ENCODE data around the gene OFD1. TPM values are rescaled to one million over a fixed set of nuclear protein-coding genes. Genes with fewer than 3 reads are reported as not detected.

OFD1 gene, protein sequence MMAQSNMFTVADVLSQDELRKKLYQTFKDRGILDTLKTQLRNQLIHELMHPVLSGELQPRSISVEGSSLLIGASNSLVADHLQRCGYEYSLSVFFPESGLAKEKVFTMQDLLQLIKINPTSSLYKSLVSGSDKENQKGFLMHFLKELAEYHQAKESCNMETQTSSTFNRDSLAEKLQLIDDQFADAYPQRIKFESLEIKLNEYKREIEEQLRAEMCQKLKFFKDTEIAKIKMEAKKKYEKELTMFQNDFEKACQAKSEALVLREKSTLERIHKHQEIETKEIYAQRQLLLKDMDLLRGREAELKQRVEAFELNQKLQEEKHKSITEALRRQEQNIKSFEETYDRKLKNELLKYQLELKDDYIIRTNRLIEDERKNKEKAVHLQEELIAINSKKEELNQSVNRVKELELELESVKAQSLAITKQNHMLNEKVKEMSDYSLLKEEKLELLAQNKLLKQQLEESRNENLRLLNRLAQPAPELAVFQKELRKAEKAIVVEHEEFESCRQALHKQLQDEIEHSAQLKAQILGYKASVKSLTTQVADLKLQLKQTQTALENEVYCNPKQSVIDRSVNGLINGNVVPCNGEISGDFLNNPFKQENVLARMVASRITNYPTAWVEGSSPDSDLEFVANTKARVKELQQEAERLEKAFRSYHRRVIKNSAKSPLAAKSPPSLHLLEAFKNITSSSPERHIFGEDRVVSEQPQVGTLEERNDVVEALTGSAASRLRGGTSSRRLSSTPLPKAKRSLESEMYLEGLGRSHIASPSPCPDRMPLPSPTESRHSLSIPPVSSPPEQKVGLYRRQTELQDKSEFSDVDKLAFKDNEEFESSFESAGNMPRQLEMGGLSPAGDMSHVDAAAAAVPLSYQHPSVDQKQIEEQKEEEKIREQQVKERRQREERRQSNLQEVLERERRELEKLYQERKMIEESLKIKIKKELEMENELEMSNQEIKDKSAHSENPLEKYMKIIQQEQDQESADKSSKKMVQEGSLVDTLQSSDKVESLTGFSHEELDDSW
- total RNA-seq (2014; rRNA removed; shearing (Covaris generic)): 10.2 and 14.7 TPM in 2 replicates

DNA sequence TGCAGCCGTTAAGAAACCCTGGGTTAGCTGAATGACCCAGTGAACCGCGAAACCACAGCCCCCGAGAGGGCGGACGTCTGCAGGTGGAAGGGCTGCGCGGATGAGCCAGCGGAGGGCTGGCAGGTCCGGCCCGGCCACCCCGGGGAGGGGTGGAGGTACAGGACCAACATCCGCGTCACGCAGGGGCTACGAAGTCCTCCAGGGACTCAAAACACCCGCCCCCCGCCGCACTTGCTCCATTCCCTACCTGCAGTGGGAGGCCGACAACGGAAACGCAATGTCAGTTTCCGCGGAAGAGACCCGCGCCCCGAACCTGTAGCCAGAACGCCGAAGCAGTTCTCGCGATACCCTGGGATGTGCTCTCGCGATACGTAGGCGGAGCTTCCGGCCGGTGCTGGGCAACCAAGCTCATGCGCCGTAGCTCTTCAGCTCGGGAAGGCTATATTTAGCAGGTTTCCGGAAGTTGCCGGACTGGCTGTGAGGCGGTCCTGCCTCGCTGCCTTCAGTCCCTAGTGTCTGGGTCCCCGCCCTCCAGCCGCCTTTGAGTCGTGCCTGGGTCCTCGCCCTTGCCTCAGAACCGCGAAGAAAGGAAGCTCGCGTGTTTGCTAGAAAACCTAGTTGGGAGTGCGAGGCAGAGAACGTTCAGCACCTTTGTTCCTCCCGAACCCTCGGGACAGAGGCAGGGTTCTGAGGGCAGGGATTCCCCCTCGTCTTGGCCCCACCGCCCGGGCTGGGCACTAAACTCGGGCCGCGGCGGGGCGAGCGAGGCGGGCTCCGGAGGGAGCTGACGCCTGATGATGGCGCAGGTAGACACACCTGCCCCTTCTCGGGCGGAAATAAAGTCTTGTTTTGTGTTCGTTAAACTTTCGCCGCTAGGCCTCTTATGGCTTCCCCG, at the start of gene OFD1, which contains the start of gene TRAPPC2:
OFD1 (plus strand) TSS at position 471 of the 895 bp plus-strand sequence; CDS start at position 795, 324 bp downstream.
TRAPPC2 (minus strand) TSS at position 343 of the 895 bp plus-strand sequence. CDS start 14,657 bp downstream, outside the sequence.
- DNase-seq (ENCODE audit: low spot score): peak; percentile 95

DNA sequence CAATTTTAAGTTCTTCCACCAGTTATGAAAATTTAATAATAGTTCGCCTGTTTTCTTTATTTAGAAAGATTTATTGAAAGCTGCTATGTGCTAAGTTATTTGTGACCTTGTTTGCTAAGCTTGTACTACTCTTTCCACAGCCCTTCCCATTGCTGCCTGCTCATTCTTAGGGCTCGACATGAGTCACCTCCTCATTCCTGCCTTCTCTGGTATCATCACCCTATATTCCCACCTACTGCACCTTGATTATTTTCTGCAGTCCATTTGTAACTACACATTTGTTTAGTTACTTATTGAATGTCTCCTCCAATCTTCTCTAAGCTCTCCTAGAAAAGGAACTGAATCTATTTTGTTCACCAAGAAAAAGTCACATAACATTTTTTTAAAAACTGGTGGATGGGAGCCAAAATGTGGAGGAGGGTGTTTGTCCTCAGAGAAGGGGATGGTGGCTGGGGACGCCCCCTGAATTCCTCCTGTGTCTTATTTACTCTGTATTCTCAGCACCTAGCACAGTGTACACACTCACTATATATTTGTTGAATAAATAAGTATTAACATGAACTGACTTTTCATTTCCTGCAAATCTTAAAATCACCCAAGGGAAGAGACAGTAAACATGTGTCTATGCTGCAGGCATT, 49.3 kb upstream of the OFD1 start:
- DNase-seq (ENCODE audit: low spot score): no peak

DNA sequence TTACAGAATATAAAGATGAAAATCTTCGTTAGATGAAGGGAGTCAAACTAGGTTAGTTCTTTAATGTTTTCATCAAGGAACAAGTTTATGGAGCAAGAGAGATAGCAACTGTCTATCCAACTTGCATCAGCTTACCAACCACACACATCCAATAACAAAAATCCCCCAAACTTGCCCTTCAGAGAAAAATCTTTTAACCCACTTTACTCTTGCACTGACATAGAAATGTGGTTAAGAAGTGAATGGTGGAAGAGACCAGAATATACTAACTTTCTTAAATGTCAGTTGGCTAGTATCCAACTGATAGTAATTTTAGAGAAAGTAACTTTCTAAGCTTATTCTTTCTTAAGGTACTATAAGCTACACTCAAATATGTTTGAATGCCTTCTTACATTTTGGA, 47.3 kb upstream of the OFD1 start:
- DNase-seq (ENCODE audit: low spot score): no peak

DNA sequence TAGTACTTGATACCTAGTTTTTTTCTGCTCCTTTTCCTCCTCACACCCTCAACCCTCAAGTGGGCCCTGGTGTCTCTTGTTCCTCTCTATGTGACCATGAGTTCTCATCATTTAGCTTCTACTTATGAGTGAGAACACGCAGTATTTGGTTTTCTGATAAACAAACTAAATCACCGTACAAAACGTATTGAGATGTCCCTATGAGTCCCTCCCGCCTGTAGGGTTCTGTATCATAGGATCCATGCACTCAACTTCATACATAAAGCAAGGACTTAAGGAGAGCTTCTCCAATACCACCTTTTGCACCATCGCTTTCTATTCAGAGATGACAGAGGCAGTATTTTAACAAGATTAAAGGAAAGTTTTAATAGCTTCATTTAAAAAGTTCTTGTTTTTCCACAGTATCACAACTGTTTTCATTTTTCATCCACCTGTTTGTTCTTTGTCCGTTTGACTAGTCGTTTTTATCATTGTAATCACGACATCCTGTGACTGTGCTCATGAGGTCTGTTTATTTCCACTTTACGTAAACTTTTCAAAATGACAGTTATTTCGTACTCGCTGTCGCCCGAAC, 46.1 kb upstream of the OFD1 start:
- DNase-seq (ENCODE audit: low spot score): no peak

DNA sequence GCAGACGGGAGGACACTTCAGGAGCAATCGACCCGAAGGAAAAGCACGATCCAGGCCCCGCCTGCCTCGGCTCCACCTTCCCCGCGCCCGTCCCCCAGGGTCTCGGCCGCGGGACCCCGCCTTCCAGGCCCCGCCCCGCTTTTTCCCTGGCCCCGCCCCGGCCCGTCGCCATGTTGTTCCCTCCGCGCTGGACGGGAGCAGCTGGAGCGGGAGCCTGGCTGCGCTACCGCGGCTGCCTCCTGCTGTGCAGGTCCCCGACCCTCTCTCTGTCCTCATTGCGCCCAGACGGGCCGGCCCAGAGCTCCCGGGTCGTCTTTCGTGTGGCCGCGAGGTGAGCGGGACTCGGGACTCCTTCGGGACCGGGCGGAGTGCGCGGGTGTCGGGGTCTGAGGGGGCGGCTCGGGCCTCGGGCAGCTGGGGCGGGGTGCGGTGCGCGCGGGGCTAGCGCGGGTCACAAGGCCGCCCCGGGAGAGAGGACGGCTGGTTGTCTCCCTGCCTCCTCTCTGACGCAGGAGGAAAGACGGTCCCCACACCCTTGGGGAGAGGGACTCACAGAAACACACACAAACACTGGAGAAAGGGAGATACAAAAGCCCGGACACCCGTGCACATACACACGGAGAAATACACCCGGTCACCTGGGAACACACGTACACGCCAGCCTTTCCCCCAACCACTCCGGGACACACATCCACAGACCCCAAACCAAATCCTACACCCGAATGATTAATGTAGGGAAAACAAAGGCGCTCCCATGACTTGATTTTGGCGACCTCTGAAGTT, 45.4 kb upstream of the OFD1 start, which contains the start of gene RAB9A:
RAB9A (plus strand) TSS at position 171 of the 783 bp plus-strand sequence. CDS start 19,619 bp downstream, outside the sequence.
- peak; percentile 57 for DNase-seq (ENCODE audit: low spot score)

DNA sequence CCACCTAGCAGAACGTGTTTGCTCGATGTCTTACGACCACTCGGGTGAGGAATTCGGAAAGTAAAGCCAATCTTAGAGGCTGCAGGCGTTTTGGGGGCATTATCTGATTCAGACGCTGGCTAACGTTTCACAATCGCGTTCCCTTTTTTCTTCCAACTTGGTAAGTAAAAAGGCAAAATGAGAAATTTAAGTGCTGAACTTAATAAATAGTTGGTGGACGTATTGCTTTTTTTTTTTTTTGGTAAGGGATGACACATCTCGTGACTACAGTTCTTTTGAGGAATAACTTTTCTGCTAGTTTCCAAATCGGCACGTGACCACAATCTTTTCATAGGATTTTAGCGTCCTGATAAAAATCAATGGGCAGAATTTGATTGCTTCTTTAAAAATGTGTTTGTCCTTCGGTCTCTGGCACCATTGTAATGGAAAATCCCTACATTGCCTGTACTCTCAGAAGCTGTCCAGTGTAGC, 44.8 kb upstream of the OFD1 start:
- DNase-seq (ENCODE audit: low spot score): no peak

DNA sequence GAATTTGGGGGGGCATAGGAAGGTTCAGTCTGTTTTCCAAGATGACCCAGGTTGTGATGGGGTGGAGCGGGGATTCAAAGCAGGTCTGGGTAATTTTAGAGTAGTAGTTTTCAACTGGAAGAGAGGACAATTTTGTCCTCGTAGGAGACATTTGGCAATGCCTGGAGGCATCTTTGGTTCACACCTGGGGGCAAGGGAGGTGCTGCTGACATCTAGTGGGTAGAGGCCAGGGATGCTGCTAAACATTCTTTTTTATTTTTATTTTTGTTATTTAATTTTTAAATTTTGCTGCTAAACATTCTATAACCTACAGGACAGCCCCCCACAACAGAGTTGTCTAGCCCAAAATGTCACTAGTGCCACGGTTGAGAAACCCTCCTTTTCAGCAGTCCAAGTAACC, 43.7 kb upstream of the OFD1 start:
- DNase-seq (ENCODE audit: low spot score): no peak

DNA sequence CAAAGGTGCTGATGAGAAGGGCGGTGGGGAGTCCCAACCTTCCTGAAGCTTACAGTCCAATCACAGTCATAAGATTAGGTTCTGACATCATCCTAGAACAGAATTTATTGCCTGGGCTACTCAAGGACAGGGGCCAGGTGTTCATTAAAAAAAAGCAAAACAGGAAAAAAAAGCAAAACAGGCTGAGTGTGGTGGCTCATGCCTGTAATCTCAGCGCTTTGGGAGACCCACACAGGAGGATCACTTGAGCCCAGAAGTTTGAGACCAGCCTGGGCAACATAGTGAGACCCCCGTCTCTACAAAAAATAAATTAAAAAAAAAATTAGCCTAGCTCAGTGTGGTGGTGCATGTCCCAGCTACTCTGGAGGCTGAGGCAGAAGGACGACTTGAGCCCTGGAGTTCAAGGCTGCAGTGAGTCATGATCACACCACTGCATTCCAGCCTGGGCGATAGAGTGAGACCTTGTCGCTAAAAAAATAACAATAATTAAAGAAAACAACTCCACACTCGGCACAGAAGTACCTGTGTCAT, 42.6 kb upstream of the OFD1 start:
- no peak for DNase-seq (ENCODE audit: low spot score)

DNA sequence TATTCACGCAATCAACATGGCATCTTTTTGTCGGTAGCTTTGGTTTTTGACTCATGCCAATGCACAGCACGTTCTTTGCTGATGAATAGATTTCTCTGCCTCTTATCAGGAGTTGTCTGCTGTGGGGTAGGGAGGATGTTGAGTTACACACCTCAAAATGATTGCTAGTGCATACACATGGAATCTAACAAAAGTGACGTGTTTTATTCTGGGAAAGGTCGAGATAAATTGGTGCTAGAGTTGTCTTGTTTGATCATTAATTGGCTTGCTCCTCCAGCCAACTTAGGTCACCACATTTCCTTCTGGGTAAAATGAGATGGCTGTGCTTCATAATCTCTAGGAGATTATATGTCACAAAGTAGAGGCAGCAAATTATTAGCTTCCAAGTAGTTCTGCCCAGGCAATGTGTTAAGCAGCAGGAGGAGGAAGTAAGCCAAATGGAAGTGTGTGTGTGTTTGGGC, 41.7 kb upstream of the OFD1 start:
- DNase-seq (ENCODE audit: low spot score): no peak

DNA sequence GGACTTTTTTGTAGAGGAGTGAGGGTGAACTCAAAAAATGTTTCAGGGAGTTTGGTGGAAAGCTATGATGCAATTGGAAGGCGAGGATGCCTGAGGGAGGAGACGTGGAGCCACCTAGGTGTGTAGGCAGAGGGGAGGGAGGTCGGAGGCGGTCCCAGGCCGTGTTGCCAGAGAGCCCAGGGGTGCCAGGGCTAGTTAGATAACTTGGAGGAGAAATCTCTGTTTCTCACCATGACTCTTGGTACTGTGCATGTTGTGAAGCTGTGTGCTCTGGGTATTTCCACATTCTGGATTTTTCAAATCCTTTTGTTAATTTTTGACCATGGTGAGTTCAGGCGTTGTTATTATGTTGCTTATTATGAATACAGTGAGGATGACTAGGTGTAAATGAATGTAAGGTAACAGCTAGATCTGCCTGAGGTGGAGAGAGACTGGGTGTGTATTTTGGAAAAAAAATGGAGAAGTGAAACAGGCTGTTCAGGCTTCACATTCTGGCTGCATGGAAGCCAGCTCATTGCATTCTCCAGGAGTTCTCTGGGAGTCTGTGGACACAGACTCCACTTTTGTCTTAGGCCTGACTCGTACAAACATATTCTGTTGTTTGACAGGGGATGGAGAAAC, 41.1 kb upstream of the OFD1 start:
- DNase-seq (ENCODE audit: low spot score): no peak

DNA sequence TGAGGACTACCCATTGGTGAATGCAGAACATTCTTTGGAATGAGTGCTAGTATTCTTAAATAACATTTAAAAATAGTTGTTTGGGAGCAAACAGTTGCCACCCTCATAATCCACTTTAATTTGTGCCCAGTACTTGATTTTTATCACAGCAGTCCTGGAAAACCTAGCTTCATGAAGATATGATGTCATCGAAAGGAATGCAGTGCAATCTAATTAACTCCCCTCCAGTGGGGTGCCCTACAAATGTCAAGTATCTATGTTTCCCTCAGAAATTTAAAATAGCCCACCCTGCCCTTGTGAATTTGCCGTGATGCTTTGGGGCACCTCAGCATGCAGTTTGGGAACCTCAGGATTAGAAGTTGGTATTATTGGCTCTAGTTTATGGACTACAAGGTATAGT, 40.2 kb upstream of the OFD1 start:
- no peak for DNase-seq (ENCODE audit: low spot score)

DNA sequence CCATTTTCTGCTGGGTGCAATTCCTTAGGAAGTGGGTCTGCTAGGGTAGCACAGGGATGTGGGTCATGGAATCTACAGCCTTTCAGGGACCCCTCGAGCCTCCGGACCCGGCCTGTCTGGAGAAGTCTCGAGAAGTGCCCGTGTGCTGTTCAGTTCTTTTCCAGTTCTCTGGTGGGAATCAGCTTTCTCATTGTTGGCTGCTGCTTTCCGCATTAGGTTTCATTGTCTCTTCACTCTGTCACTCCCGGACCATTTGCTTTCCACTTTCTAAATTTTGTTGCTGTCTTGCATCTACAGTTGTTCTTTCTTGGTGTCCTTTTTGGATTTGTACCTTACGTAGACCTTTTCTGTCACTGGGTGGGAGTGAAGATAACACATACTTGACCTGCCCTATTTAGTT, 39.6 kb upstream of the OFD1 start:
- no peak for DNase-seq (ENCODE audit: low spot score)

DNA sequence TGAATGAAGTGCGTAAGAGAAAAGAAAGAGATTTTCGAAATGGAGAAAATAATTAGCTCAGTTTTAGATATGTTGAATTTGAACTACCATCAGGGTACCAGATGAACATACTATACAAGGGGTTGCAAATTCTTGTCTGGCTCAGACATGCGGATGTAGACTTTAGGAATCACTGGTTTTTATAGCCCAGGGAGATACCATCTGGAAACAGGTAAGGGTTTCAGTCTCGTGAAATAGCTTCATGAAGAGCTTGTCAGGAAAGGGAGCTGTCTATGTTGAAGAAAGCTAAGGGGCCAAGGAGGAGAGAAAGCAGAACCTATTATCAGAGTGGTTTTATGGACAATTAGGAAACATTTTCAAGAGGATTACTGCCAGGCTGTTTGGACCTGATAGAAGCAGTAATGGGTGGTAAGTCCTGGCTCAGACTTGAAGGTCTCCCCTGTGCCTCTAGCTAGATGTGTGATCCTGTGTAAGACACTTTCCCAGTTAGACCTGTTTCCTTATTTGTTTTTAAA, 38.9 kb upstream of the OFD1 start:
- DNase-seq (ENCODE audit: low spot score): no peak

DNA sequence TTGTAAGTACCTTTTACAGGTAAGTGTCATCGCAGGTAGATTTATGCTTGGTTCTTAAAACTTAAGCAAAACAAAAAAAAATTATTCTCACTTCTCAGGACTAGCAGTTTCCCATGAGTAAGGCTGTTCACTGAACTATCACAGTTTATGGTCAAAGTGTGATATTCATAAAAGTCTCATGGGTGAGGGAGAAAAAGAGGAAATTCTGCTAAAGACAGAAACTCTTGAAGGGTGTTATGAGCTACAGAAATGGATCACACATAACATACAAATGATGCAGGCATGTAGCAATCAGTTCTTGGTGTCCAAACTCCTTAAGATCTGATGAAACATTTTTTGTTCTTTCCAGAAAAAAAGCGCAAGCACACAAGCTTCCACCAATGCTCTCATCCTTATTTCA, 37.1 kb upstream of the OFD1 start:
- DNase-seq (ENCODE audit: low spot score): no peak

DNA sequence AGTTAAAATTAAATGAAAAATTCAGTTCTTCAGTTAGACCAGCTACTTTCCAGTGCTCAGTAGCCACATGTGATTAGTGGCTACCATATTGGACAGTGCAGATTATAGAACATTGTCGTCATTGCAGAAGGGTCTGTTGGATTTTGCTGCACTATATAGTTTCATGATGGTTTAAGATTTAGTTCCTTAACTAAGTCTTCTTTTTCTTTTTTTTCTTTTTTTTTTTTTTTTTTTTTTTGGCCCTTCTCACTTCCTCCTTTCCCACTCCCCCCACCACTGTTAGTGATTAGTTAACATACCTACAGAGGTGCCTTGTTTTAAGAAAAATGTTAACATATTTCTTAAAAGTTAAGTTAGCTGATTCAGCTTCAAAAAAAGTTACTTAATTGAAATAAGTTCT, 36.6 kb upstream of the OFD1 start:
- no peak for DNase-seq (ENCODE audit: low spot score)

DNA sequence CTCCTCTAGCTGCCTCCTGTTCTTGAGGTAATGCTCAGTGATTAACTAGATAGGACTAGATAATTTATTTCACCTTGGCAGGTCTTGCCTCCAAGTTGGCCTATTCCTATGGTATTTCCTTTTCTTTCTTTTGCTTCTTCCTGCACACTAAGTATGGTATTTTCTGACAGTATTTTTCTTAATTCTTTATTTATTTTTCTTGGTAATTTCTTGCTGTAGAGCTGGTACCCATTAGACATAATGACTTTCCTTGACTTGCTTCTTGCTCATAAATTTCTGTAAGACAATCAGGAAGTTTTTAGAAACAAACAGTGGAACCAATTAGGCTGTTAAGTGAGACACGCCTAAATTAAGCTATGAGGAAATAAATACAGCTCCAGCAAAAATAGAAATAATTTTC, 36.1 kb upstream of the OFD1 start:
- DNase-seq (ENCODE audit: low spot score): no peak

DNA sequence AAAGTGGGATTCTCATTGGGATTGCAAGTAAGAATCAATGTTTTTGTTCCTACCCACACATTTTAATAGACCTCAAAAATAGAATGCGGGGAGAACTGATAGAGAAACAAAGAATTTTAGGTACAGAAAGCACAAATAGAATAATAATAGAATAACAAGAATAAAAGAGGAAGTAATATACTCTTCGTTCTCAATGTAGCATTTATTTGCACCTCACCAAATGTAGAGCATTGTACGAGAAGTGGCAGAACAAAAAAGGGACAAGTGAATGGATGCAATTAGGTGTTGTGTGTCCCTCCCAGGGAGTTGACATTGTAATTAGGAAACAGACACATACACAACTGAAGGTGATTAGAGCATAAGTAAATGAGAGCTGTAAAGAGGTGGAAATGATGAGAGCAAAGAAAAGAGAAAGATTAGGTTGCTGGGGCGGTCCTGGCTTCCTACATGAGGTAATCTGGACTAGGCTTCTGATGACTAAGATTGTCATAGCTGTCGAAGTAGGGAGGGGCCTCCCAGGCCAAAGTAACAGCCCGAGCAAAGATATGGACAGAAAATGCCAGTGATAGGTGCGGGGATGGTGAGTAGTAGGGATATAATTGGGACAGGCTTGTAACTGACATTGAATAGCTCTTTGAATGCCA, 35.2 kb upstream of the OFD1 start:
- no peak for DNase-seq (ENCODE audit: low spot score)

DNA sequence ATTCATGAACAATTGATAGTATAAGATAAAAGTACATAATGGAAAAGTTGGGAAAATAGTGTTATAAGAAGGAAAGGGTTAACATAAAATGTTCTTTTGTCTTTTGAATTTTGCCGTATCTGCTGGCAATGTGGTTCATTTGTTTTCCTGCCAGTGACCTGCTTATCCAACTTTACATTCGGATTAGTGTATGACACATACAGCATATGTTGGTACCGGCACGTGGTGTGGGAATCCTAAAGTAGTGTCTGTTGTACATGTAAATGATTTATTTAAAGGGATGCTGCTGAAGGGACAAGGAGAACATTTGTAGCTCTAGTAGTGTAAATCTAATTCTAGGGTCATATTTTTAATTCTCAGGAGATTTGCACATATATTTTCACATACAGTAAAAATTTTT, 34.2 kb upstream of the OFD1 start:
- no peak for DNase-seq (ENCODE audit: low spot score)
